DOHH2 (cell line): ENCODE data around the gene RTL5.

Experiments used
- H3F3A ChIP-seq: fragments of 200-600 bp; sonication (generic), shearing (Covaris generic); 2 replicates; pipeline ENCODE4 v1.6.0; 2016; ENCODE audit warnings: antibody characterized with exemption, mild to moderate bottlenecking; ENCODE audit not compliant: control insufficient read depth, insufficient read depth
- H3K27ac ChIP-seq: fragments of 200-600 bp; sonication (generic); 2 replicates; pipeline ENCODE4 v1.5.1; 2014; ENCODE audit warnings: low read depth, mild to moderate bottlenecking, low read length, moderate library complexity
- H3K27me3 ChIP-seq: fragments of 200-600 bp; sonication (generic); 2 replicates; pipeline ENCODE4 v1.6.1; 2014; ENCODE audit warnings: mild to moderate bottlenecking, low read length, mixed read lengths; ENCODE audit not compliant: control insufficient read depth
- H3K36me3 ChIP-seq: fragments of 200-600 bp; sonication (generic); 2 replicates; pipeline ENCODE4 v1.6.1; 2014; ENCODE audit warnings: mild to moderate bottlenecking, low read length, moderate library complexity, mixed read lengths; ENCODE audit not compliant: control insufficient read depth
- H3K4me1 ChIP-seq: fragments of 200-600 bp; sonication (generic); 2 replicates; pipeline ENCODE4 v1.6.1; 2014; ENCODE audit warnings: mild to moderate bottlenecking, low read length, mixed read lengths; ENCODE audit not compliant: control insufficient read depth
- H3K4me2 ChIP-seq: fragments of 200-600 bp; sonication (generic); 2 replicates; pipeline ENCODE4 v1.6.0; 2014; ENCODE audit warnings: mild to moderate bottlenecking, low read length, moderate library complexity
- H3K4me3 ChIP-seq: fragments of 200-600 bp; sonication (generic); 2 replicates; pipeline ENCODE4 v1.5.1; 2014; ENCODE audit warnings: mild to moderate bottlenecking, low read length, mixed read lengths
- H3K79me2 ChIP-seq: fragments of 200-600 bp; sonication (generic); 2 replicates; pipeline ENCODE4 v1.6.1; 2014; ENCODE audit warnings: mild to moderate bottlenecking, low read length, mixed read lengths; ENCODE audit not compliant: control insufficient read depth
- H3K9me2 ChIP-seq: fragments of 200-600 bp; sonication (generic); replicated peaks from 2 replicates; pipeline ENCODE4 v1.6.1; 2014; ENCODE audit warnings: mild to moderate bottlenecking, low read length, mixed read lengths; ENCODE audit not compliant: control insufficient read depth
- H3K9me3 ChIP-seq: fragments of 200-600 bp; sonication (generic); 2 replicates; pipeline ENCODE4 v1.6.1; 2014; ENCODE audit warnings: antibody characterized with exemption, low read length, mixed read lengths; ENCODE audit not compliant: control insufficient read depth, insufficient read depth
- H4K20me1 ChIP-seq: fragments of 200-600 bp; sonication (generic); 2 replicates; pipeline ENCODE4 v1.6.0; 2014; ENCODE audit warnings: low read depth, mild to moderate bottlenecking, antibody characterized with exemption, low read length, moderate library complexity; ENCODE audit not compliant: control insufficient read depth, insufficient read depth
- CTCF ChIP-seq: fragments of 200-600 bp; sonication (generic); IDR thresholded peaks from one replicate; pipeline ENCODE4 v1.5.1; 2014; ENCODE audit warnings: antibody characterized with exemption, mild to moderate bottlenecking, low read depth, low read length; ENCODE audit not compliant: poor library complexity, severe bottlenecking
- EZH2phosphoT487 ChIP-seq: fragments of 200-600 bp; sonication (generic); IDR thresholded peaks from 2 replicates; pipeline ENCODE4 v1.6.1; 2017; ENCODE audit warnings: borderline replicate concordance, mild to moderate bottlenecking, antibody characterized with exemption, low read length, moderate library complexity, mixed read lengths

RTL5 gene

GRCh38 chrX:72169008-72169728, 37.5 kb upstream of the RTL5 start:
- Histone ChIP-seq H3K4me1 (no peaks in the 10 kb centered on the region), H3K27ac (no peak overlapping the region), H3K4me2 (no peak overlapping the region), H3K27me3 (no peaks in the 10 kb centered on the region), H3K9me2 (no peaks in the 10 kb centered on the region), H3F3A (no peaks in the 10 kb centered on the region), H3K9me3 (no peaks in the 10 kb centered on the region), H3K79me2 (no peaks in the 10 kb centered on the region), H3K4me3 (no peak overlapping the region), H3K36me3 (no peaks in the 10 kb centered on the region), H4K20me1 (no peaks in the 10 kb centered on the region)
- TF ChIP-seq EZH2phosphoT487 (no peak), CTCF (no peak)

GRCh38 chrX:72165551-72165950, 33.8 kb upstream of the RTL5 start:
- no peaks in the 10 kb centered on the region for H3K79me2 ChIP-seq
- H3K4me3 ChIP-seq, result no peak overlapping the region
- no peaks in the 10 kb centered on the region for H3F3A ChIP-seq
- H4K20me1 ChIP-seq, result no peaks in the 10 kb centered on the region
- H3K27me3 ChIP-seq, result no peaks in the 10 kb centered on the region
- no peaks in the 10 kb centered on the region for H3K4me1 ChIP-seq
- H3K9me3 ChIP-seq, result no peaks in the 10 kb centered on the region
- H3K27ac ChIP-seq, result no peak overlapping the region
- no peak overlapping the region for H3K4me2 ChIP-seq
- no peaks in the 10 kb centered on the region for H3K36me3 ChIP-seq
- TF ChIP-seq CTCF, result no peak
- TF ChIP-seq EZH2phosphoT487, result no peak
- no peaks in the 10 kb centered on the region for H3K9me2 ChIP-seq

- H3K9me2 ChIP-seq, result no peaks in the 10 kb centered on the region
- H3K27ac ChIP-seq, result no peak overlapping the region
- H4K20me1 ChIP-seq, result no peaks in the 10 kb centered on the region
- H3K4me3 ChIP-seq, result no peak overlapping the region
- no peaks in the 10 kb centered on the region for H3K27me3 ChIP-seq
- H3K4me1 ChIP-seq, result no peaks in the 10 kb centered on the region
- H3F3A ChIP-seq, result no peaks in the 10 kb centered on the region
- H3K4me2 ChIP-seq, result no peak overlapping the region
- H3K9me3 ChIP-seq, result no peaks in the 10 kb centered on the region; the same call in 1 of the 2 replicates
- H3K36me3 ChIP-seq, result no peaks in the 10 kb centered on the region
- H3K79me2 ChIP-seq, result no peaks in the 10 kb centered on the region
- TF ChIP-seq EZH2phosphoT487 (no peak), CTCF (no peak)
Measured at GRCh38 chrX:72159769-72160168, 28.1 kb upstream of the RTL5 start.
